ENCODE results near the gene RAB3A.
A peak's percentile ranks its signal among the peaks of the same experiment; 100 is the strongest.

RAB3A gene

DNA sequence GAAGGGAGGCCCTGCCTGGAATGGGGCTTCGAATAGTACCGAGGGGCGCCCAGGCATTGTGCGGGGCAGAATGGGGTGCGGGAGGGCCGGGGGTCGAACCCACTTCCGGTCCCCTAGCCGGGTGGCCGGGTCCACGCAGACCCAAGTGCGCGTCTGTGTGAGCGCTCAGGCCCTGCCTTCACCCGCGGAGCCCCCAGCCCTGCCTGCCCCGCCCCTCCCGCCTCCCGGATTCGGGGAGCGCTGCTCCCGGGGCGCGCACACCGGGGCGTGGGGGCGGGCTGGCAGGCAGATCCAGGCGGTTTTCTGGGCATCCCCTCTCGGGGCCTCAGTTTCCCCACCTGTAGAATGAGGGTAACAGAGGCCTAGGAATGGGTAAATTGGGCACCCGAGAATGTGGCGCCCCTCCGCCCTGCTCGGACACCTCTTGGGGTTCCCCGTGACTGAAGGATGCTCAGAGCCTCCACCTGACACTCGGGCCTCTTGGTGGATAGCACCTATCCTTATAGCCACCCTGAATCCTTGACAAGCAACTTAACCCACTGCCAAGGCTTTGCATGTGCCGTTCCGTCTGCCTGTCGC lies 50.2 kb downstream of the RAB3A start:
- DNase-seq (no peak), ATAC-seq (replicated peaks) (no peak)
- Mint-ChIP-seq H3K36me3 (ENCODE audit: insufficient read depth) (peaks cover 33% of the 10 kb centered on the region), H3K9me3 (no peaks in the 10 kb centered on the region), H3K4me3 (peak overlapping the region; percentile 80 to 87), H3K27me3 (no peaks in the 10 kb centered on the region), H3K27ac (peak overlapping the region; percentile 75 to 84), H3K4me1 (ENCODE audit: low read depth in 2 of 2) (peaks cover 32 to 45% of the 10 kb centered on the region in 2 donors)

DNA sequence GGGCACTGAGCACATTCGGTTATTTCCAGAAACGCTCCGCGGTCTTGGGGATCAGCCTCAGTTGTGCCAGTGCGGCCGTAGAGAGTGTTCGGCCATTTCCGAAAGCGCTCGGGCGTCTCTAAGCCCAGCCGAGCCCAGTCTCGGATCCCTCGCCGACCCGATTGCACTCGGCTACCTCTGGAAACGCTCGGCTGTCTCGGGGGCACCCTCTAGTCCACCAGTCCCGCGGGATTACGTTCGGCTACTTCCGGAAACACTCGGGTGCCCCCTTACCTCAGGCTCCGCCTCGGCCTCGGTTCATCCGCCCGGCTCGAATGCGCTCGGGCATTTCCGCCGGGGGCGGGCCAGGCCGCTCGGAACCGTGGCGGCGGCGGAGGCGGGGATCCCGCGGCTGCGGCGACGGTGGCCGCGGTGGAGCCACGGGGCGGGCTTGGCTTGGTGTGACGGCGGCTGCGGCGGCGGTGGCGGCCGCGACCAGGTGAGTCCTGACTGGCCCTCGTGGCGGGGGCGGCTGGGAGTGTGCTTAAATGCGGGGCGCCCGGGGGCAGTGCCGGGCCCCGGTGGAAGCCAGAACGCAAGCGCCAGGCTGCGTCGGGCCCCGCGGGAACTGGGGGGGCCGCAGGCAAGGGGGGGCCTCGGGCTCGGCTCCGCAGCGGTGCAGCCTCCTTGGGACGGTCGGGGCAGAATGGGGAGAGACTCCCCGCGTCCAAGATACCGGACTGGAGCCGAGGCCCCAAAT lies 50.9 kb downstream of the RAB3A start, which contains the start of gene PIK3R2:
Gene PIK3R2, plus strand, starts transcription at position 347 of the 739 bp plus-strand sequence. CDS start 2,717 bp downstream, outside the sequence.
- Mint-ChIP-seq H3K4me1 (ENCODE audit: low read depth in 2 of 2) (peaks cover 37 to 51% of the 10 kb centered on the region in 2 donors), H3K36me3 (ENCODE audit: insufficient read depth) (peaks cover 40% of the 10 kb centered on the region), H3K27ac (peak within 1 kb of the TSS; percentile 91 to 97), H3K27me3 (no peaks in the 10 kb centered on the region), H3K4me3 (peak within 1 kb of the TSS; percentile 80 to 87), H3K9me3 (no peaks in the 10 kb centered on the region)
- ATAC-seq (replicated peaks) (peak; percentile 81), DNase-seq (peak; percentile 100)

DNA sequence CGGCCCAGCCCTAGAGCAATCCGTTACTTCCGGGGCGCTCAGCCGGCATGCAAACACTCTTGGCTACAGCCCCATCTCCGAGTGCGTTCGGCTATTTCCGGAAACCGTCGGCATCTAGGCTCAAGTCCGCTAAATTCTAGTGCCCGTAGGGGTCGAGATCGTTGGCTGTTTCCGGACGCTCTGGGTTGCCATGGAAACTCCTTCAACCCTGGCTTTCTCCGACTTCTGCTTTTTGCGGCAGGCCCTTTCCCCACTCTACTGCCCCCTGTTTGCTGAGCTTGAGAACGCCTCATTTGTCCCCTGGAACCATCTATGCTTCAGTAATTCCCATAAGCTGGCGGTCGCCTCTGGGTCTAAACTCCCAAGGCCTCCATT lies 51.4 kb downstream of the RAB3A start:
- ATAC-seq (replicated peaks) (peak; percentile 64), DNase-seq (peak; percentile 98 to 99 (median 99))
- peaks cover 44% of the 10 kb centered on the region for H3K36me3 Mint-ChIP-seq (ENCODE audit: insufficient read depth)
- peaks cover 37 to 51% of the 10 kb centered on the region in 2 donors for H3K4me1 Mint-ChIP-seq (ENCODE audit: low read depth in 2 of 2)
- H3K4me3 Mint-ChIP-seq = peak overlapping the region; percentile 80 to 87
- H3K9me3 Mint-ChIP-seq = no peaks in the 10 kb centered on the region
- no peaks in the 10 kb centered on the region for H3K27me3 Mint-ChIP-seq
- H3K27ac Mint-ChIP-seq = peak overlapping the region; percentile 91 to 97

DNA sequence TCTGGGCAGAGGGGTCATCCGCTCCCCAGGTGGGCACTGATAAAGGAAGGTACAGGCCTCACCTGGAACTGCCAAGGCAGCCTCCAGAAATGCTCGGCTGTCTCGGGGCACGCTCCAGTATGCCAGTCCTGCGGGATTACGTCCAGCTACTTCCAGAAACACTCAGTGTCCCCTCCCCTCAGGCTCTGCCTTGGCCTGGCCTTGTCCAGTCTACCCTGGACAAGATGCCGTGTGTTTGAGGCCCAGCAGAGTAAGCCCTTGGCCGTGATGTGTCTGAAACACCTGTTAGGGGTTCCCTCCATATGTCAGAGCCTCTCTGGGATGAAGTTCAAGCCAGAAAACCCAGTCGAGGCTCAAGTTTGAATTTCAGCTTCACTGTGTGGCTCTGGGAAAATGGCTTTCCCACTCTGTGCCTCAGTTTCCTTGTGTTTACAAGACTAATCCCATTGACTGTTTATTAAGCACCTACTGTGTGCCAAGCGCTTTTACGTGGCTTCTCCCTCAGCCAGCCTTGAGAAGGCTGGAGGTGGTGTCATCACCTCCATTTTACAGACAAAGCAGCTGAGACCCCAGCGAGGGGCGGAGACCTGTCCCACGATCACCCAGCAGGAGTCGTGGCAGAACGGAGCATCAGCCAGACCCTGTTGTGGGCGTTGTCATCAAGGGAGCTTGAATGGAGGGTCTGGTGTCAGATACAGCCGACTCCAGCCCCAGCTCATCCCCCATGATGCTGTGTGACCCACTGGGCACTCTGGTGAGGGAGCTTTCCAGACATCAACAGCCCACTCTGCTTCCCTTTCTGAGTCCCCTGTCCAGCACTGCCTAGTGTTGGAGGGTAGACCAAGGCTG lies 52.8 kb downstream of the RAB3A start:
- Mint-ChIP-seq H3K9me3 (no peaks in the 10 kb centered on the region), H3K27me3 (no peaks in the 10 kb centered on the region), H3K27ac (peak overlapping the region in 1 of 2 donors; percentile 97), H3K4me1 (ENCODE audit: low read depth in 2 of 2) (peaks cover 39 to 51% of the 10 kb centered on the region in 2 donors), H3K4me3 (peak overlapping the region; percentile 80 to 87), H3K36me3 (ENCODE audit: insufficient read depth) (peaks cover 54% of the 10 kb centered on the region)
- no peak for DNase-seq
- ATAC-seq (replicated peaks) = no peak

DNA sequence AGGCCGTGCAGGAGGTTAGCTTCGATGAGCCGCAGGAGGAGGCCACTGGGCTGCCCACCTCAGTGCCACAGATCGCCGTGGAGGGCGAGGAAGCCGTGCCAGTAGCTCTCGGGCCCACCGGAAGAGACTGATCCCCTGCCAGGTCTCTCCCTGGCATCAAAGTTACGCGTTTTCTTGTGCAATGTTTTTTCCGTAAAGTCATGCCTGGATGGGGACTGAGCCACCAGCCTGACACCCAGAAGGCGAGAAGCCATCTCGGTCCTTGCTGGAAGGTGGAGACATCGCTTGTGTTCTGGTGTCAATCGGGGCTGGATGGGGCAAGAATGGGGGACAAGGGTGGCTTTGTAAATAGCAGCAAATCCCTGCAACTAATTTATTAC lies 54.3 kb downstream of the RAB3A start:
- DNase-seq = no peak
- Mint-ChIP-seq H3K4me1 (ENCODE audit: low read depth in 2 of 2) (peaks cover 37 to 47% of the 10 kb centered on the region in 2 donors), H3K27me3 (no peaks in the 10 kb centered on the region), H3K27ac (no peak overlapping the region), H3K9me3 (no peaks in the 10 kb centered on the region), H3K4me3 (peak overlapping the region in 1 of 2 donors; percentile 35), H3K36me3 (ENCODE audit: insufficient read depth) (peaks cover 58% of the 10 kb centered on the region)
- ATAC-seq (replicated peaks) = no peak

DNA sequence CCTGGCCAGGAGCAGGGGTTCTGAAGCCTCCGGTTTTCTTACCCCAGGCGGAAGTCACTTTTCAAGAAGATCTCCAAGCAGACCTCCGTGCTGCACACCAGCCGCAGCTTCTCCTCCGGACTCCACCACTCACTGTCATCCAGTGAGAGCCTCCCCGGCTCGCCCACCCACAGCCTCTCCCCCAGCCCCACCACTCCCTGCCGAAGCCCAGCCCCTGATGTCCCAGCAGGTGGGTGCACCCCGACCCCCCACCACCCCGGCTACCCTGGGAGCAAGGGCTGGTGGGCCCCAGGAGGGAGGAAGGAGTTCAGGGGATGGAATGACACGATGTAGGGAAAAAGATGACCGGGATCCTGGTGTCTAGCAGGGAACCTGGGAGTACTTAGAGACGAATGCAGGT lies 56.4 kb downstream of the RAB3A start:
- H3K27ac Mint-ChIP-seq = peak overlapping the region in 1 of 2 donors; percentile 91
- peaks cover 25 to 35% of the 10 kb centered on the region in 2 donors for H3K4me1 Mint-ChIP-seq (ENCODE audit: low read depth in 2 of 2)
- H3K36me3 Mint-ChIP-seq (ENCODE audit: insufficient read depth) = peaks cover 65% of the 10 kb centered on the region
- ATAC-seq (replicated peaks) = no peak
- H3K27me3 Mint-ChIP-seq = no peaks in the 10 kb centered on the region
- H3K9me3 Mint-ChIP-seq = no peaks in the 10 kb centered on the region
- DNase-seq = no peak
- H3K4me3 Mint-ChIP-seq = no peak overlapping the region
